Head of caudate nucleus (tissue), 42 donors: ENCODE measurements around the gene APBA1.

Source experiments
- DNase-seq, 42 donors: peaks; one replicate each; pipeline versions ENCODE4 v3.0.0 to v3.0.0-alpha.2; 2020 to 2021; ENCODE audit warnings: mixed read lengths in 7 of 42
- intact Hi-C: fragments of 100-400 bp; cut with DNase I; formaldehyde crosslinking; loops from one replicate; pipeline ENCODE4 v1.15.0; 2022

APBA1 gene

DNA sequence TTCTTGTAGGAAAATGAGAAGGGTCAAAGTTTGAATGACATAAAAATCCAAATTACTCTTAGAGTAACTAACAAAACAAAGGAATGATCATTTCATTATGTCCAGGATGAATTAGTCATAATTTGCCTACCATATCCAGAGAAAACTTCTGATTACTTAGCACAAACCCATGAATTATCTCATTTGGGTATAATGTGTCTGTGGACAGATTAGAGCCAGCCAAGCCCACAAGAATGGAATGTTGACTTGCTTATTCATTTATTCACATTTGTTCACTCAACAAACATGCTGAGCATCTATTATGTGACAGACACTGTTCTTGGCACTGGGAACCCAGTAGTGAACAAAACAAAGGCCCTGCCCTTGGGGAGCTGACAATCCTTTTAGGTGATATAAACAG lies 87.4 kb downstream of the APBA1 start:
- intact Hi-C loops = no loop called here
- DNase-seq = no peak

DNA sequence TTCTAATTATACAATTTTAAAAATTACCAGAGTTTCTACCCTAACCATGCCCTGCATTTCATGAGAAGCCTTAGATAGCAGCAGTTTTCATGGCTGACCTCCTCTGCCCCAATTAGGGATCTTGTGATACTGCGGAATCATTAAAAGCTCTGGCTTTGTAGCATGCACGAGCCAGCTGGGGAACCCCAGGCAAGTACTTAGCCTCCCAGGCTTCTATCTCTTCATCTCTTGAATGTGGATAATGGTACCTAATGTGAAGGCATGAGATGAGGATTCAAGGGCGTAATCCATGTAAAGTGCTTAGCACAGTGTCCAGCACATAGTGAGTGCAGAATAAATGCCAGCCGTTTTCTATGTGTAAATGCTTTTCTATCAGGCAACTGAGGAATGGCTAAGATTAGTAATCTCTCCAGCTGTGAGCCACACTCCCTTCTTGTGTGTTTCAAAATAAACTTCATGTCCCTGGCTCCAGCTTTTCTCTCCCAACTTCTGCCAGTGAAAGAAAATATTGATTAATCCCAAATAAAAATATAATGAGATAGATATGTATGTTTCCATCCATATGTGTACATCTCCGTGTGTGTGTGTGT lies 88.4 kb downstream of the APBA1 start:
- DNase-seq = no peak
- intact Hi-C loops = no loop called here

DNA sequence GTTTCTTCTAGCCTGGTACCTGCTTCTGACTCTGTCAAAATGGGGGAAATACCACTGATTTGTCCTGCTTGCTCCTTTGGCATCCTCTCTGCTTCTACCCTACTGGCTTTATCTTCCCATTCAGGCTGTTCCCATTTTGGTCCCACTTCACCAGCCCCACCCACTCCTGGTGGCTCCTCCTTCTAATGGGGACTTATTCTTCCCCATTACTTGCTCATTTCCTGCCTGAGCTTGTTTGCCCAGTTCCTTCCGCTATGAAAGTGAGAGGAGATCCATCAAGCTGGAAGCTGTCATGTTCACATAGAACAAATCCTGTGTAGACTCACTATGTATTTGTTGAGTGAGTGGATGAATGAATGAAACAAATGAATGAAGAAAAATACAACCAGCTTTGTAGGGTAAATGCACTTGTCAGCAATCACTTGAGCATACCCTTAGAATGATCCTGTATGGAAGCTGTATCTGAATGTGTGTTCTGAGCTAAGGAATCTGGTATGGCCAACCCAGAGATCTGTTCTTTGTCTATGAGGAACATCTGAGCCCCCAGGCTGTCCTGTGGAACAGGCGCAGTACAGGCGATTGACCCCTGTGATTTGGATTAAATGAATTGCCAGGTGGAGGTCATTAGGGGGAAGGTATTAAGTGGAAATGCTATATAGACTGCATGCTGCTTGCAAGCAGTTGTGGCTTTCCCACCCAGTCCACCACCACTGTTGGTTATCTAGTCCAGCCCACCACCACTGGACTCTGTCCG lies 89.5 kb downstream of the APBA1 start:
- intact Hi-C loops = no loop called here

DNA sequence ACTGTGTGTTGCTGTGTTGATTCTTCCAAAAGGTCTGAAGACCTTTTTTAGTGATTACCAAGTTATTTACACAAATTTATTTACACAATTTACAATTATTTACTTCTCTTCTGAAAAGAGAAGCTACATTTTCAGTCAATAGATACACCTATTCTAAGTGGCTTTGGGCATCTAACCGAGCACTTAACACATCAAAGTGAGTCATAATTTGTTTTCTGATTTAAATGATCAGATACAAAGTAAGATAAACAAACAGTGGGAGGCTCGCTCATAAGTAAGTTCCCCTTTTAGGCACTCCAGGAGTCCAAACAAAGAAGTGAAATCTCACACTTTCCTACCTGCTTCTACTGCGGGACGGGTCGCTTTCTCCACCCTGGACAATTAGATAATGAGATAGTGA lies 90.2 kb downstream of the APBA1 start:
- DNase-seq = no peak
- intact Hi-C loops = no loop called here

More for the DNA sequence above, 89.5 kb downstream of the APBA1 start:
- DNase-seq = peak in 10 of 42 donors; percentile 13 to 53 (median 34)

DNA sequence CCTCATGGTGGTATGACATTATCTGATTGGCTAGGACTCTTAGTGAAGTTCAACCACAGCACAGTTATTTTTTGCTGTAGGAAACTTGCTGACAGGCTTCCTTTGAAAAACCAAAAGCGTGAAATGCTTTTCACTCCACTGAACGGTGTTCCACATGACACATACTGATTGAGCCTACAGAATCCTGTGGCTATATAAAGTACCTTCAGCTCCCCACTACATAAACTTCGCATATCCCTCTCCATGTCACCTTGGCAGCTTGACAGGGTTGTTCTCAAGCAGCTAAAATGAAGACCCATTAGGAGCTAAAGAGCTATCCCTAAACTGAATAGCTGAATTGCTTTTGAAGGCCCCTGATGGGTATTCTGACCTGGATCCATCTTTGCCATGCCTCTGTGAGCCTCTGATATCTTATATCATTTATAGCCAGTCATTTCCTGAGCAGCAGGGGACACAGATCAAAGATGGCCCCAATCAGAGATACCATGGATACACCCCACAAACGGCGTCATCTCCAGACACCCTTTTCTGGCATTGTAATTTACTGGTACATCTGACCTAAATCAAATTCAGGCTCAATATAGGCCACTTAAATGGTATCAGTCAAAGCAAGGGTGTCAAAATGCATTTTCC lies 91.5 kb downstream of the APBA1 start:
- intact Hi-C loops = no loop called here
- no peak for DNase-seq

DNA sequence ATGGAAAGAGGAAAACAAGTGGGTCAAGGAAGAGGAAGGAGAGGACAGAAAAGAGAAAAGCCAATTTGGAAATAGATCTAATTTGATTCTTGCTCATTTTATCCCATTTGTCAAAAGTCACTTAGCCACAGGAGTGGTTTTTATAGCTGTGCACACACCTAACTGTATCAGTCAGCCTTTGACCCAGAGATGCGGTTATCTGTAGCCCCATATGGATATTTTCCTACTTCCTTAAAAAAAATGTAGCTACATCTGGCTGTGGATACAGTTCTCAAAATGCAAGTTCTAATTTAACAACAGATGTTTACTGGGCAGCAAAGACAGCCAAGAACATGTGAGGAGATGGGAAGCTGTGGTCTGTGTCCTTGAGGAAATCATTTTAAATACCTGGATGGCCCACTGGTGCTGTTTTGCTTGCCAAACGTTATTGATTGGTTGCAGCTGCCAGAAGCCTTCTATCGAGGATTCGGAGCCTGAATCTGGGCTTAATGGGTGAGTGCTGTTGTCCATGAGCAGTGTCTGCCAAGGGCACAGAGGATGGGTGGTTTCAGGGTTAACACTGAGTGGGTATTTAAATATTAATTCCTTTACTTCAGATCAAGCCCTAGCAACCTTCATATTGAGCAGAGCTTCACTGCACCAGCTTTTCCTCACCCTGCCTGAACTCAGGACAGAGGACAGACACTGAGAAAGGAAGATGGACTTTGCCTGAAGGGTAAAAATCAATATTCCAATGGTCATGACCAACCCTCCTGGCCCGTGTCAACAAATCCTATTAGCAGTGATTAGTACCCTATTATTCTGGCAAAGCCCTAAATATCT lies 92.2 kb downstream of the APBA1 start:
- intact Hi-C loops = no loop called here
- DNase-seq = no peak

DNA sequence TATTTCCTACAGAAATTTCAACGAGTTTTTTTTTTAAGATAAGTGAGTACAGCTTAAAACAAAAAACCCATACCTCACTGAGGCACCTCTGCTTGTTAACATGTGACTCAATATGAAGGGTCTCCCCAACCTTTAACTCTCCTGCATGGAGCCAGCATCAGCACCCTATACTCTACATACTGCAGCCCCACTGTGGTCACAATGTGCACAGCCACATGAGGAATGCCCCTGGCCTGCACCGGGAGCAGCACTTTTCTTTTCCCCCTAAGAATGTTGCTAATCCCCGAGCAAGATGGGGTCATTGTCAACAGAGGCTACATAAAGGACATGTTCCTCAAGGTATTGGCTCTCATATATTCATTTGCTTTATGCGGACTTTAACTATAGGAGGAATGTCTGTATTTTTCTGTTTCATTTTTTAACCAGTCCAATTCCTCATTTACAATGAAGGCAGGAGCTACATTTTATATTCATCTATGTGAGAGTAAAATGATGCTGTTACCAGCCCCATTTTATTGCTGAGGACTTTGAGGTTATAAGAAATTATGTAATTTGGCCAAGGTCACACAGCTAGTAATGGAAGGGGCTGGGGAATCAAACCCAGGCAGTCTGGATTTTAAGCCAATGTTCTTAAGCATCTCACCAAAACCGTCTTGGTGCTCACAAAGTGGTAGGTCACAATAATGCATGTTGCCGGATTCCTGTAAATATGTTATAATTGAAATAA lies 93.0 kb downstream of the APBA1 start:
- intact Hi-C loops = no loop called here
- DNase-seq = no peak

DNA sequence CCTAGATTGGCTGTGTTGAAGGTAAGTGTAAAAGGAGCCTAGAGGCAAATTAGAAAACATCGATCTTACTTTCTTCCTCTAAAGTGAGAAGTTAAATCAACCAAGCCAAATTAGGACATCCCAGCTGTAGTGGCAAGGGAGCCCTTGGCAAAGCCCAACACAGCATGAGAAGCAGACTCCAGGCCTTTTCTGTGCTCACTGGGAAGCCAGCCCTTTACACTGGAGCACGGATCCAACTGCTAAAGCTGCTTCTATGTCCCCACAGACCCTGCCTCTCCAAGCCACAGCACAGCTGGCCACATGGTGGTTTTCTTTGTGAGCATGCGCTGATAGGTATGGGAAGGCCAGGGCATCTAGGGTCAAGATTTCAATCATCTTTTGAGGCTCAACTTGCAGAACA lies 94.1 kb downstream of the APBA1 start:
- intact Hi-C loops = no loop called here
- DNase-seq = peak in 6 of 42 donors; percentile 10 to 26 (median 20)

DNA sequence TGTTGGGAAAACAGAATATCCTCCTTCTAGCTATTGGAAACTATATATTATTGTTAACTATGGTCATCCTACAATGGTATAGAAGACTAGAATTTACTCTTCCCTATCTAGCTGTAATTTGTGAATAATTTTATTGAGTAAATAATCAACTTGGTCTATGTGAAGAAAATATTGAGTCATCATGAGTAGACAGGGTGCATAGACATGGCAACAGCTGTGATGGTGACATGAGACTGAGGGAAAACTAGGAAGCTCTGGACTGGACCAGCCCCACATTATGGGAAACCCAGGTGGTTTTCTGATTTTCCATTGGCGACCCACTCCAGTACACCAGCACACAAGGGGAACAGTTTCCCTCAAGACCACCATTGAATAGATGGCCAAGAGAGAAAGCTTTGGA lies 95.0 kb downstream of the APBA1 start:
- intact Hi-C loops = no loop called here
- no peak for DNase-seq

DNA sequence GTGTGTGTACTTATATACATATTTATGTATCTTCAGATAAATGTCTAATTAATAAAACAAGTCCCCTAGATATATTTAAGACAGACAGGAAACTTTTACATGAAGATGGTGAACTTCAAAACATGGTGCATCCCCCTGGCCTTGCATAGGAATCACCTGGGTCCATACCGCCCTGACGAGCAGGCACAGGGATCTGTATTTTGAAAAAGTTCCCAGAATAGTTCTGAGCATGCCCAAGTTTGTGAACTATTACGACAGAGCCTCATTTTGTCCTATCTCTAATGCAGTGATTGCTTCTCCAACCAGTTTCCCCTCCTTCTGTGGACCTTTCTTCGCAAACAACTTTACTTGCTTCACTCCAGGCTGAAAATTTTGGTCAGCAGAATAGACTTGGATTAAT lies 98.1 kb downstream of the APBA1 start:
- intact Hi-C loops = no loop called here
- DNase-seq = no peak

DNA sequence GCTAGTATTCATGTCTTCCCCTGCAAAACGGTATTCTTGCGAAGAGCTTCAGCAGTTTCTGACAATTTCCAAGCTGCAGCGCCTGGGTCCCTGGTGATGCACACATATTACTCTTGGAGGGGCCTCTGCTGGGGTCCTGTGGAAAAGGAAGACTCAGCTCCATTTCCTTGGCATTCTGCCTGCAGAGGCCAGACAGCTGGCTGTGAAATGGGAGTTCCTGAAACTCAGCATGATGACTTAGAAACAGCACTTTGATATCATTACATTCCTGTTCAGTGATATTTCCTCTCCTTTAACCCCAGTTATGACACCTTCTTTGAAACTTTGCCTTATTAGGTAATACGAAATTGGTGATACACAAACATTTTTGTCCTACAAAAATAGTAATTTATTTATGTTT lies 98.5 kb downstream of the APBA1 start:
- intact Hi-C loops = no loop called here
- no peak for DNase-seq

DNA sequence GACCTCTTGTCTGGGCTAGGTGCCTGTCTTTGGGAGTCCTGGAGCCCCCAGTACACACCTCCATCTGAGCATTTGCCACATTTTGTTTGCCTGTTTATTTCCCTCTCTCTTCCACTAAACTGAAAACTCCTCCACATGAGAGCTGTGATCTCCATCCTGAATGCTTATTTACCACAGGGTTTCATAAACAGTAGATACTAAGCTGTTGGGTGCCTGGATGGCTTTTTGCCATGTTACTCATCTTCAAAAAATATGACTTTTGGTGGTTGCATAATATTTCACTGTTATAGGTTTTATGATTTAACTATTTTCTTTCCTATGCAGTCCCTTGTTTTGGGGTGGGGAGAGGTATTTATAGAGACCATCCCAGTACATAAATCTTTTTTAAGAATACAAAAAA lies 99.6 kb downstream of the APBA1 start:
- intact Hi-C loops = no loop called here
- no peak for DNase-seq

DNA sequence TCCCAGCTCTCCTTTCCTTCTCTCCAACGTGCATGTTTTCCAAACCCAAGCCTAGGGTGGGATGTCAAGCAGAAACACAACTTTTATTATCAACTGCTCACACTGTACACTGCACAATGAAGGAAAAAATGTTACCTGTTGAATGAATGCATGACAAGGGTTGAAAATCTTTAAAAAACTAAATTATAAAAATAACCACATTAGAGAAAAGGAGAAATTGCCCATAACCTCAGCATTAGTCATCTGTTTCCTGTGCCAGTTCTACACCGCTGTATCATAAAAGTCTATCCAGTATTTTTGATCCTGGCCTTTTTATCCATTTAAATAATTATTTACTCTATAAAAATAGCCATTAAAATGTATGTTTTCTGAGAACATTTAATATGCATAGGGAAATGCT lies 101.1 kb downstream of the APBA1 start:
- DNase-seq = no peak
- intact Hi-C loops = no loop called here

DNA sequence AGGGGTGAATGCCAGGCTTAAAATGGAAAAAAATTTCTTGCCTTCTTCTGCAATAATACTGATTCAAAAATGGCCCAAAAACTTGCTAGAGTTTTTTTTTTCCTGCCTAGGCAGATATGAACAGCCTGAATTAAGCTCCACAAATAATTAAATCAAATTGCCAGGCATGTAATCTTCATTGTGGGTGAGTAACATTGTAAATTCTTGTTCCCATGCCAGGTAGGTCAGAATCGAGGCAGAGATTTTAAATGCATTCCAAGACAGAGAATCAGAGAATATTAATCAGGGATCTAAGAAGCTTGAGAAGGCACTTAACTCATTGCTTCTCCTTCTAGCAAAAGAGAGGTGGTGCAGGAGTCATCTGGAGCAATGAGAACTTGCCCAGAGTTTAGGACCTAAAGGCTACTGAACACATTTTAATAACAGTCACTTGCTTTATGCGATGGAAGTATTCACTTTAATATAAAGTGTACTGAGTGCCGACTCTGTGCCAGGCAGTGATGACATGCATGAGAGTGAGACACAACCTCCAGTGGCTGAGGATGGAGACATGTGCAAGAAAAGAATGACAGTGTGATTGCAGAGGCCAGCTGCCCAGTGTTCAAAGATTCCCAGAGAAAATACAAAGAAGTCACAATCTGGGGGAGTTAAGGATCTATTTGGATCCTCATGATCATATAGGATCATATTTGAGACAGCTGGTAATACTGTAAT lies 102.3 kb downstream of the APBA1 start:
- no peak for DNase-seq
- intact Hi-C loops = no loop called here

DNA sequence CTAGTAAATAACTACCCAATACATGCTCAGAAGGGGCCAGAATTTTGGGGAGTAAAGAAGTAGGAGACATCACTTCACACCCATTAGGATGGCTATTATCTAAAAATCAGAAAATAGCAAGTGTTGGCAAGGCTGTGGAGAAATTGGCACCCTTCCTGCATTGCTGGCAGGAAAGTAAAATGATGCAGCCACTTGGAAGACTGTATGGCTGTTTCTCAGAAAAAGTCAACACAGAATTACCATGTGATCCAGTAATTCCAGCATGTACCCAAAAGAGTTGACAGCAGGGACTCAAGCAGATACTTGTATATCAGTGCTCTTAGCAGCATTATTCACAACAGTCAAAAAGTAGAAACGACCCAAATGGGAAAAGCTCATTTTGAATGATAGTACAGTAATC lies 107.6 kb downstream of the APBA1 start:
- peak in 1 of 42 donors; percentile 63 for DNase-seq
- intact Hi-C loops = no loop called here

DNA sequence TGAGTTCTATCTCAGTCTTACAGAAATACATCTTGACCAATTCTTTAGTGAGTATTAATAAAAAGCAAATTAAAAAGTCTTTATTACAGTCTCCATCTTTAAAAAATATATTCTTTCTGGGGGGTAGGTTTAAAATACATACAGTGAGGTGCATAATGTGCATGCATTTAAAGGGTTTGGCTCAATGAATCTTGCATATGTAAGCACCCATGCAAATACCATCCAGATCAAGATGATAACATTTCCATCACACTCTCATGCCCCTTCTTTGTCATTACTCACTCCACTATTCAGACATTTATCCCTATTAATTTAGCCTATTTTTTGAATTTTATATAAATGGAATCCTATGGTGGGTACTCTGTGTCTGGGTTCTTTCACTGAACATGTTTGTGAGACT lies 113.0 kb downstream of the APBA1 start:
- intact Hi-C loops = loop anchor here (10.0 kb wide), 1 partner anchor 116 kb away; the partner anchor contains the start of gene APBA1
- DNase-seq = no peak

DNA sequence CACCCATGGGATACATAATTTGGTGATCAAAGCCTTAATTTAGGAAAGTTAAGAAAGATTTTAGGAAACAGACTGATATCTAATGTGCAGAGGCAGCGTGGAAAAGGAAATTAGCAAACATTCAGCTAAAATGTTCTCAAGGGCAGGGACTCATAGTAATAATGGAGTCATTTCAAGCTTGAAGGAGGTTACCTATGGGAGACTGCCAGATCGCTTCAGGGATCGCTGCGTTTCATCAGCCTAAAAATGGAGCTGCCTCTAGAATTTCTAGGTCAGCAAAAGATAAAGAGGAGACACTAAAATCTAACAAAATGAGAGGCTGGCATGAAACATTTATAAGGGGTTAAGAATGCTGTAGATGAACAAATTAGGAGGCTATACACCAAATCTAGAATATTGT lies 115.5 kb downstream of the APBA1 start:
- intact Hi-C loops = loop anchor here (10.0 kb wide), 1 partner anchor 118 kb away; the partner anchor contains the start of gene APBA1
- no peak for DNase-seq

DNA sequence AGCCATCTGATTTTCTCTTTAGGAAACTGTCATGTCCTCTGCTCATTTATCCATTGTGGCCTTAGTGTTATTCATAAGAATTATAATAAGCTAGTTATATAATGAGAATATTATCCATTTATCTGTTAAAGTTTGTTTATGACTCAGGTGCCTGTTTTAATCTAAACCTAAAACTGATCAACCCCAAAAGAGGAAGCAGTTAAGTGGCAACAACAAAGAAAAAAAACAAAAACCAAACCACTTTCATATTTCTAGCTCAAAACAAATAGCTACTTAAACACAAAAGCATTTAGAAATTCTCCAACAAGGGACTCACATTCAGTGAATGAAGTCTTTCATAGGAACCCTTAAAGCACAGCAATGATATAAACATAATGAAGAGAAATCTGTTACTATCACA lies 116.4 kb downstream of the APBA1 start:
- DNase-seq = no peak
- intact Hi-C loops = loop anchor here (10.0 kb wide), 1 partner anchor 119 kb away; the partner anchor contains the start of gene APBA1
